Mesenchymal stem cell (in vitro differentiated cells and primary cell): ENCODE results near the gene NEDD8.

Source experiments
- DNase-seq: peaks from one replicate; pipeline ENCODE4 v3.0.0-alpha.2; 2013
- H2AFZ ChIP-seq: one replicate; pipeline ENCODE4 v1.6.1; 2013; ENCODE audit warnings: low read depth, mild to moderate bottlenecking, control low read depth, inconsistent platforms, low read length, moderate library complexity
- H2AK5ac ChIP-seq: 2 replicates; pipeline ENCODE4 v1.6.1; 2013; ENCODE audit warnings: low read length, moderate library complexity, mild to moderate bottlenecking, inconsistent platforms; ENCODE audit not compliant: severe bottlenecking
- H2BK120ac ChIP-seq: one replicate; pipeline ENCODE4 v1.6.1; 2013; ENCODE audit warnings: low read depth, mild to moderate bottlenecking, inconsistent platforms, low read length, moderate library complexity
- H2BK12ac ChIP-seq, 2 experiments: one replicate each; pipeline ENCODE4 v1.6.1; 2013; ENCODE audit warnings: inconsistent platforms in 2 of 2, low read length in 2 of 2, mild to moderate bottlenecking in 2 of 2, moderate library complexity in 2 of 2, control low read depth in 1 of 2
- H2BK15ac ChIP-seq: one replicate; pipeline ENCODE4 v1.6.1; 2013; ENCODE audit warnings: mild to moderate bottlenecking, low read depth, inconsistent platforms; ENCODE audit not compliant: poor library complexity, severe bottlenecking
- H2BK5ac ChIP-seq: 2 replicates; pipeline ENCODE4 v1.6.1; 2013; ENCODE audit warnings: low read depth, mild to moderate bottlenecking, low read length, control low read depth, inconsistent platforms; ENCODE audit not compliant: poor library complexity, severe bottlenecking
- H3K14ac ChIP-seq, 2 experiments: one replicate each; pipeline ENCODE4 v1.6.1; 2013; ENCODE audit warnings: inconsistent platforms in 2 of 2, low read length in 2 of 2, control low read depth in 1 of 2, mild to moderate bottlenecking in 1 of 2, moderate library complexity in 1 of 2
- H3K18ac ChIP-seq, 2 experiments: one replicate each; pipeline ENCODE4 v1.6.1; 2013; ENCODE audit warnings: inconsistent platforms in 2 of 2, low read length in 2 of 2, control low read depth in 1 of 2, low read depth in 1 of 2, mild to moderate bottlenecking in 1 of 2
- H3K23ac ChIP-seq, 2 experiments: one replicate each; pipeline ENCODE4 v1.6.1; 2013; ENCODE audit warnings: inconsistent platforms in 2 of 2, low read length in 2 of 2, mild to moderate bottlenecking in 2 of 2, moderate library complexity in 2 of 2, control low read depth in 1 of 2
- H3K27ac ChIP-seq: 2 replicates; pipeline ENCODE4 v1.5.1; 2013; ENCODE audit warnings: mild to moderate bottlenecking, moderate library complexity, low read length, control low read depth, inconsistent platforms; ENCODE audit not compliant: poor library complexity, severe bottlenecking
- H3K27me3 ChIP-seq, 2 experiments: 2 replicates each; pipeline versions ENCODE4 v1.6.1 to v1.7.0; 2013; ENCODE audit warnings: low read length in 2 of 2, mild to moderate bottlenecking in 2 of 2, moderate library complexity in 2 of 2, control low read depth in 1 of 2, inconsistent platforms in 1 of 2; ENCODE audit not compliant: control insufficient read depth in 1 of 2, insufficient read depth in 1 of 2
- H3K36me3 ChIP-seq, 2 experiments: 2 replicates each; pipeline versions ENCODE4 v1.6.1 to v1.7.0; 2013; ENCODE audit warnings: low read length in 2 of 2, control low read depth in 1 of 2, inconsistent platforms in 1 of 2, low read depth in 1 of 2, mild to moderate bottlenecking in 1 of 2; ENCODE audit not compliant: insufficient read depth in 2 of 2, control insufficient read depth in 1 of 2
- H3K4ac ChIP-seq, 2 experiments: one replicate each; pipeline ENCODE4 v1.6.1; 2013; ENCODE audit warnings: inconsistent platforms in 2 of 2, low read length in 2 of 2, mild to moderate bottlenecking in 2 of 2, moderate library complexity in 2 of 2, control low read depth in 1 of 2, low read depth in 1 of 2
- H3K4me1 ChIP-seq: 2 replicates; pipeline ENCODE4 v1.6.1; 2013; ENCODE audit warnings: low read depth, low read length, control low read depth; ENCODE audit not compliant: control insufficient read depth, insufficient read depth
- H3K4me2 ChIP-seq: 2 replicates; pipeline ENCODE4 v1.6.1; 2013; ENCODE audit warnings: low read length, mild to moderate bottlenecking, inconsistent platforms; ENCODE audit not compliant: poor library complexity, severe bottlenecking
- H3K4me3 ChIP-seq, 2 experiments: 2 replicates each; pipeline versions ENCODE4 v1.5.1 to v1.7.0; 2013; ENCODE audit warnings: low read length in 2 of 2, mild to moderate bottlenecking in 2 of 2, control low read depth in 1 of 2, low read depth in 1 of 2; ENCODE audit not compliant: insufficient read depth in 1 of 2
- H3K79me1 ChIP-seq: replicated peaks from 2 replicates; pipeline ENCODE4 v1.6.1; 2013; ENCODE audit warnings: mild to moderate bottlenecking, control low read depth, low read length, inconsistent platforms; ENCODE audit not compliant: poor library complexity, severe bottlenecking
- H3K9ac ChIP-seq: 2 replicates; pipeline ENCODE4 v1.7.0; 2013; ENCODE audit warnings: mild to moderate bottlenecking, low read length, moderate library complexity
- H3K9me3 ChIP-seq: 2 replicates; pipeline ENCODE4 v1.7.0; 2013; ENCODE audit warnings: mild to moderate bottlenecking, low read length; ENCODE audit not compliant: control insufficient read depth
- H4K8ac ChIP-seq: one replicate; pipeline ENCODE4 v1.6.1; 2013; ENCODE audit warnings: inconsistent platforms, mild to moderate bottlenecking, low read length, moderate library complexity
- H4K91ac ChIP-seq: one replicate; pipeline ENCODE4 v1.6.1; 2013; ENCODE audit warnings: mild to moderate bottlenecking, low read length, inconsistent platforms
- WGBS: methylation state at CpG from one replicate; pipeline ENCODE4 v1.1.7; 2013; ENCODE audit warnings: mixed read lengths; 5-methylcytosine and 5-hydroxymethylcytosine counted together

Gene NEDD8

DNA sequence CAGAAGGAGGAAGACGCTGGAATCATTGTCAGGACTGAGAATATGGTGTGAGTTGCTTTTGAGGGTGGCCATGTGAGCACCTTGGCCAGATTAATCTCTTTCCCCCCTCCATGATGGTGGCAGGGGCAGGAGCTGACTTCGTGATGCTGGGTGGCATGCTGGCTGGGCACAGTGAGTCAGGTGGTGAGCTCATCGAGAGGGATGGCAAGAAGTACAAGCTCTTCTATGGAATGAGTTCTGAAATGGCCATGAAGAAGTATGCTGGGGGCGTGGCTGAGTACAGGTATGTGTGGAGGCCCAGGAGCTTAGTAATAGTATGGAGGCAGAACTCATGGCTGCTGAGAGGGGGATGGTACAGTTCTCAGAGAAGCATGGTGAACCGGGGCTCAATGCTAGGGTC lies 6.0 kb upstream of the NEDD8 start:
- Histone ChIP-seq H3K18ac (no peak overlapping the region), H2BK120ac (no peak overlapping the region), H2AK5ac (no peak overlapping the region), H2AFZ (no peak overlapping the region), H3K4me1 (peaks cover 18% of the 10 kb centered on the region), H3K9ac (peak overlapping the region; percentile 91), H4K91ac (peak overlapping the region; percentile 4), H3K4me3 (no peak overlapping the region), H3K27ac (no peak overlapping the region), H2BK12ac (no peak overlapping the region), H4K8ac (no peak overlapping the region), H3K4ac (no peak overlapping the region), H3K79me1 (peaks cover 39% of the 10 kb centered on the region), H3K9me3 (no peaks in the 10 kb centered on the region), H3K4me2 (no peak overlapping the region), H3K14ac (no peak overlapping the region), H3K27me3 (no peaks in the 10 kb centered on the region), H3K36me3 (peaks cover 42 to 73% of the 10 kb centered on the region in 2 experiments), H2BK15ac (no peak overlapping the region), H3K23ac (no peak overlapping the region), H2BK5ac (no peak overlapping the region)
- WGBS: 99% methylated on average over 5 of the region's 5 CpGs
- DNase-seq: no peak

DNA sequence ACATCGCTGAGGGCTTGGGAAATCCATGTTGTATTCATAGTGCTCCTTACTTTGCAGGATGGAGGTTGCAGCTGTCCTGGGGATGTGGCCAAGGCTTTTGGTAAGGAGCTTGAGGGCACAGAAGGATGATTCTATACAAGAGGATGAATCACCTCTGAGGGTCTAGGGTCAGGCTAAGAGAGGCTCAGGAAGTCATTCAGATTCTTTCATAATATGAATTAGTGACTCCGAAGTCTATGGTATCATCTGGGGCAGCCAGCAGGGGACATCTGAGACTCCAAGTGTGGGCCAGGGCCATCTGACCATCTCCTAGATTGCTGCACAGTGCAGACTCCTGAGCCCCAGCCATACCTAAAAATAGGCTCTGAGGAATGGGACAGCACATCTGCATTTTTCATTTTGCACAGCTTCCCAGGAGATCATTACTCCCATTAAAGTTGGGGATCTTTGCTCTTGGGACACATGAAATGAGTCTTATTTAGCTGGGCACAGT lies 5.3 kb upstream of the NEDD8 start:
- Histone ChIP-seq H3K27me3 (no peaks in the 10 kb centered on the region), H3K4me3 (no peak overlapping the region), H3K14ac (no peak overlapping the region), H3K27ac (no peak overlapping the region), H2BK15ac (no peak overlapping the region), H3K4me2 (no peak overlapping the region), H2BK5ac (no peak overlapping the region), H3K9ac (no peak overlapping the region), H3K36me3 (peaks cover 42 to 73% of the 10 kb centered on the region in 2 experiments), H4K91ac (no peak overlapping the region), H3K9me3 (no peaks in the 10 kb centered on the region), H4K8ac (no peak overlapping the region), H3K4ac (no peak overlapping the region), H2AK5ac (no peak overlapping the region), H3K4me1 (peaks cover 19% of the 10 kb centered on the region), H3K23ac (no peak overlapping the region), H3K79me1 (peaks cover 39% of the 10 kb centered on the region), H2BK120ac (no peak overlapping the region), H2AFZ (no peak overlapping the region), H3K18ac (no peak overlapping the region), H2BK12ac (no peak overlapping the region)
- WGBS: 81% methylated on average over 2 of the region's 2 CpGs
- DNase-seq: no peak

DNA sequence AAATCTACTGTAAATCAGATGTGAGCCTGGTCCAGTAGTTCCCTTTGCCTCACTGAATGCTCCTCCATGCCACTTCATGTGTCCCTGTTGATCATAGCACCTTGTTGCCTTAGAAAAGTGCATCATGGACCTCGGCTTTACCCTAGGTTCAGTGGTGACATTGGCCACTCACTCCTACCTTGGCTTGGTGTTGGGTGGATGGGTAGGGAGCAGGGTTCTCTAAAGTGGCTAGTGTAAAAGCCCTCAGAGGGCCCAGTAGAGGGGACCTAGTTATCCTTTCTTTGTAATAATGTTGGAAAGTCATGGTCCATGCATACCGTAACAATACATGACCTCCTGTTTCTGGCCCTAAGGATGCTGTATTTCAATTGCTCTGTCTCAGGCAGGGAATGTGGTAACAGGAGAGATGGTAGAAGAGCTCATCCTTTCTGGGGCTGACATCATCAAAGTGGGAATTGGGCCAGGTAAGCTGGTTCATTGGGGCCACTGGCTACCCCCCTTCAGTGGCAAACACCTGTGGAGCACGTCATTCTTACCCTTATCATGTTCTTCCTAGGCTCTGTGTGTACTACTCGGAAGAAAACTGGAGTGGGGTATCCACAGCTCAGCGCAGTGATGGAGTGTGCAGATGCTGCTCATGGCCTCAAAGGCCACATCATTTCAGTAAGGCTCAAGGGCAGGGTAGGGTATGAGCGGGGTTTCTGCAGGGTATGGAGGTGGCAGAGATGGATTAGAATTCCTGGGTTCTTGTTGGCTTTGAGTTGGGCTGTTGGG lies 4.7 kb upstream of the NEDD8 start:
- no peak overlapping the region for H2BK5ac ChIP-seq
- H3K36me3 ChIP-seq: peaks cover 42 to 73% of the 10 kb centered on the region in 2 experiments
- H2AFZ ChIP-seq: no peak overlapping the region
- no peak overlapping the region for H3K9ac ChIP-seq
- no peak for DNase-seq
- no peaks in the 10 kb centered on the region for H3K27me3 ChIP-seq
- no peak overlapping the region for H2BK120ac ChIP-seq
- no peak overlapping the region for H3K4ac ChIP-seq
- WGBS: 100% methylated on average over 6 of the region's 6 CpGs
- peaks cover 39% of the 10 kb centered on the region for H3K79me1 ChIP-seq
- no peak overlapping the region for H3K14ac ChIP-seq
- no peak overlapping the region for H3K4me3 ChIP-seq
- no peak overlapping the region for H4K8ac ChIP-seq
- peaks cover 19% of the 10 kb centered on the region for H3K4me1 ChIP-seq
- H3K4me2 ChIP-seq: no peak overlapping the region
- no peak overlapping the region for H3K23ac ChIP-seq
- H4K91ac ChIP-seq: no peak overlapping the region
- H2AK5ac ChIP-seq: no peak overlapping the region
- H3K9me3 ChIP-seq: no peaks in the 10 kb centered on the region
- H2BK15ac ChIP-seq: no peak overlapping the region
- no peak overlapping the region for H3K27ac ChIP-seq
- H2BK12ac ChIP-seq: no peak overlapping the region
- no peak overlapping the region for H3K18ac ChIP-seq

DNA sequence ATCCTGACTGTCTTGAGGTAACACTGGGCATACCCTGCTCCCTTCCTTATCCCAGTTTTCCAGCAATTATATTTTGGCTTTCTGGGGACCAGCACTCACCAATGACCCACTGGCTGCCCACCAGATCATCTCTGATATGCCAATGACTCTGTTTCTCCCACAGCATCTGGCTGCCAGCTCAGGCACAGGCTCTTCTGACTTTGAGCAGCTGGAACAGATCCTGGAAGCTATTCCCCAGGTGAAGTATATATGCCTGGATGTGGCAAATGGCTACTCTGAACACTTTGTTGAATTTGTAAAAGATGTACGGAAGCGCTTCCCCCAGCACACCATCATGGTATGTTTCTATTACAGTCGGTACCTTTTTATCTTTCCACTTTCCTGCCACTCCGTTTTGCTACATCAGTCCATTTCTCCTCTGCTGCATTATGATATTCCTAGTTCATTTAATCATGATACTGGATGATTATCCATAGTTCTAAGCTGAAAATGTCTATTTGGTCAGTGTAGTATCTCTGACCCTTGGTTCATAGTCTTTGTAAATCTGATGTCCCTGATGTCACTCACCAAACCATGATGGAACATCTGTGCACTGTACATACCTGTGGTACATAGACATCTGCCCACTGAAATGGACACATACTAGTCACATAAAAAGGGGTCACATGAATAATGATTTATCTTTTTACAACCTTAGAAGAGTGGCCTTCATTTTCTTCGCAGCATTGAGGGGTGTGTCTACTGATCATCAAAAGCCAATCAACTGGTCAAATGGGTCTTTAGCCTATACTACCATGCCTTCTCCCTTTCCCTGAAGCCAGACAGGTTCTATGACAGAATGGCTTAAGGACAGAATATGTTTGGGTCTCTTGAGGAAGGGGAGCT lies 3.9 kb upstream of the NEDD8 start:
- no peak overlapping the region for H3K4me2 ChIP-seq
- no peak overlapping the region for H2BK12ac ChIP-seq
- H3K18ac ChIP-seq: no peak overlapping the region
- DNase-seq: no peak
- no peak overlapping the region for H4K8ac ChIP-seq
- no peak overlapping the region for H3K9ac ChIP-seq
- H2BK15ac ChIP-seq: no peak overlapping the region
- H2BK120ac ChIP-seq: no peak overlapping the region
- H3K23ac ChIP-seq: no peak overlapping the region
- no peak overlapping the region for H3K27ac ChIP-seq
- no peak overlapping the region for H3K14ac ChIP-seq
- peaks cover 39 to 72% of the 10 kb centered on the region in 2 experiments for H3K36me3 ChIP-seq
- no peak overlapping the region for H3K4me3 ChIP-seq
- 93% methylated on average over 3 of the region's 5 CpGs for WGBS
- H3K9me3 ChIP-seq: no peaks in the 10 kb centered on the region
- no peak overlapping the region for H3K4ac ChIP-seq
- no peak overlapping the region for H4K91ac ChIP-seq
- H3K4me1 ChIP-seq: peaks cover 17% of the 10 kb centered on the region
- no peak overlapping the region for H2BK5ac ChIP-seq
- H3K79me1 ChIP-seq: peaks cover 39% of the 10 kb centered on the region
- no peaks in the 10 kb centered on the region for H3K27me3 ChIP-seq
- no peak overlapping the region for H2AFZ ChIP-seq
- no peak overlapping the region for H2AK5ac ChIP-seq
